Sigmoid colon (tissue), 4 donors: ENCODE measurements around the gene CSNK1E.

Experiments used
- CTCF ChIP-seq, 4 experiments: fragments of 450-650 bp in 3 of 4; fragments of 200-600 bp in 1 of 4; IDR thresholded peaks; one replicate each; pipeline ENCODE4 v1.5.1; 2016 to 2019; ENCODE audit warnings: antibody characterized with exemption in 4 of 4, mild to moderate bottlenecking in 3 of 4, moderate library complexity in 2 of 4
- EP300 ChIP-seq, 4 donors: sonication (generic); formaldehyde crosslinking; IDR thresholded peaks; one replicate each; pipeline ENCODE4 v1.6.1; 2017; ENCODE audit warnings: antibody characterized with exemption in 4 of 4
- POLR2A ChIP-seq, 2 donors: fragments of 450-650 bp; IDR thresholded peaks; one replicate each; pipeline ENCODE4 v1.6.1; 2016; ENCODE audit warnings: antibody characterized with exemption in 2 of 2, mild to moderate bottlenecking in 2 of 2, moderate library complexity in 2 of 2
- POLR2AphosphoS5 ChIP-seq, 4 donors: sonication (generic); formaldehyde crosslinking; IDR thresholded peaks; one replicate each; pipeline ENCODE4 v1.6.1; 2017; ENCODE audit warnings: antibody characterized with exemption in 4 of 4

- TF ChIP-seq CTCF (IDR thresholded peaks at IDR 0.05) (no peak), POLR2AphosphoS5 (IDR thresholded peaks at IDR 0.05) (no peak), POLR2A (IDR thresholded peaks at IDR 0.05) (no peak), EP300 (IDR thresholded peaks at IDR 0.05) (no peak)
These were observed 69.0 kb downstream of the CSNK1E start for GRCh38 chr22:38248280-38248679.
